Measurements from ENCODE around the gene ERG.

- TF ChIP-seq CTCF (conservative IDR thresholded peaks at IDR 0.05) = no peak
- no peak for TF ChIP-seq ZFX (IDR thresholded peaks at IDR 0.05)
Observed at GRCh38 chr21:38356883-38357625, 141.2 kb downstream of the ERG start.
